IMR-90 (cell line): ENCODE measurements around the gene GUCD1. TPM values are rescaled to one million over a fixed set of nuclear protein-coding genes. Genes with fewer than 3 reads are reported as not detected.

Source experiments
- ATAC-seq: fragments of 200-7000 bp; cut with Tn5 transposase; 2 replicates; pipeline ENCODE4 v1.9.1; 2020; ENCODE audit warnings: low read depth, mild to moderate bottlenecking, moderate library complexity
- BruUV-seq: library from RNA; stranded (reverse); fragments of 400-500 nt; replicated peaks from 2 replicates; lab custom pipeline; 2021; lab: Mats Ljungman, UMichigan
- CTCF ChIA-PET: fragments of 300-600 bp; formaldehyde crosslinking; extraction: SDS; loops from one replicate; lab custom pipeline; 2021; ENCODE audit warnings: antibody characterized with exemption; lab: Yijun Ruan, JAX
- POLR2A ChIA-PET: fragments of 300-600 bp; sonication (Branson Sonifier 250); formaldehyde crosslinking; loops from one replicate; lab custom pipeline; 2022; ENCODE audit warnings: antibody characterized with exemption; ENCODE audit not compliant: unreplicated experiment; lab: Charles Lee
- DNase-seq: peaks from one replicate; pipeline ENCODE4 v3.0.0; 2013
- H2AFZ ChIP-seq: replicated peaks from 2 replicates; pipeline ENCODE3; 2013; ENCODE audit warnings: low read length, mild to moderate bottlenecking; ENCODE audit not compliant: poor library complexity
- H2AK5ac ChIP-seq: 2 replicates; pipeline ENCODE4 v1.6.1; 2013; ENCODE audit warnings: low read depth, low read length, inconsistent platforms
- H2AK9ac ChIP-seq: replicated peaks from 2 replicates; pipeline ENCODE3; 2013; ENCODE audit warnings: mild to moderate bottlenecking, low read depth, low read length, moderate library complexity; ENCODE audit not compliant: poor library complexity
- H2BK120ac ChIP-seq: 2 replicates; pipeline ENCODE4 v1.6.1; 2013; ENCODE audit warnings: low read depth, low read length, inconsistent platforms
- H2BK15ac ChIP-seq: 3 replicates; pipeline ENCODE4 v1.6.1; 2013; ENCODE audit warnings: low read depth, low read length, inconsistent platforms
- H2BK20ac ChIP-seq: 2 replicates; pipeline ENCODE4 v1.6.1; 2013; ENCODE audit warnings: low read depth, mild to moderate bottlenecking, inconsistent platforms, low read length, moderate library complexity
- H2BK5ac ChIP-seq: 2 replicates; pipeline ENCODE4 v1.6.1; 2013; ENCODE audit warnings: mild to moderate bottlenecking, low read depth, low read length, inconsistent platforms; ENCODE audit not compliant: poor library complexity, severe bottlenecking
- H3K14ac ChIP-seq: replicated peaks from 2 replicates; pipeline ENCODE4 v1.6.1; 2013; ENCODE audit warnings: low read depth, low read length, inconsistent platforms
- H3K18ac ChIP-seq: 2 replicates; pipeline ENCODE4 v1.6.1; 2013; ENCODE audit warnings: low read depth, low read length, control low read depth
- H3K23ac ChIP-seq: 2 replicates; pipeline ENCODE4 v1.6.1; 2013; ENCODE audit warnings: low read depth, low read length, inconsistent platforms
- H3K27ac ChIP-seq: 2 replicates; pipeline ENCODE4 v1.5.1; 2013; ENCODE audit warnings: mild to moderate bottlenecking, control low read depth, low read length; ENCODE audit not compliant: insufficient read depth
- H3K27me3 ChIP-seq: 2 replicates; pipeline ENCODE4 v1.6.1; 2013; ENCODE audit warnings: low read length; ENCODE audit not compliant: control insufficient read depth, insufficient read depth
- H3K36me3 ChIP-seq: 2 replicates; pipeline ENCODE4 v1.6.1; 2013; ENCODE audit warnings: low read length, mixed read lengths; ENCODE audit not compliant: control insufficient read depth, insufficient read depth
- H3K4ac ChIP-seq: 2 replicates; pipeline ENCODE4 v1.6.1; 2013; ENCODE audit warnings: low read depth, low read length, inconsistent platforms
- H3K4me1 ChIP-seq: 2 replicates; pipeline ENCODE4 v1.6.1; 2013; ENCODE audit warnings: low read length, mixed read lengths; ENCODE audit not compliant: control insufficient read depth, insufficient read depth
- H3K4me2 ChIP-seq: 2 replicates; pipeline ENCODE4 v1.6.1; 2013; ENCODE audit warnings: low read depth, mild to moderate bottlenecking, control low read depth, low read length, moderate library complexity
- H3K4me3 ChIP-seq: 2 replicates; pipeline ENCODE4 v1.5.1; 2013; ENCODE audit warnings: low read depth, mild to moderate bottlenecking, control low read depth, low read length, moderate library complexity; ENCODE audit not compliant: insufficient read depth
- H3K56ac ChIP-seq: 2 replicates; pipeline ENCODE4 v1.6.1; 2013; ENCODE audit warnings: low read length, inconsistent platforms; ENCODE audit not compliant: insufficient read depth; ENCODE audit errors: extremely low read depth
- H3K79me1 ChIP-seq, 2 experiments: 2 replicates each; pipeline ENCODE4 v1.6.1; 2013; ENCODE audit warnings: low read length in 2 of 2, inconsistent platforms in 1 of 2, low read depth in 1 of 2
- H3K9ac ChIP-seq: 2 replicates; pipeline ENCODE4 v1.6.1; 2013; ENCODE audit warnings: low read depth, low read length, control low read depth
- H3K9me1 ChIP-seq: 2 replicates; pipeline ENCODE4 v1.6.1; 2013; ENCODE audit warnings: low read length, inconsistent platforms; ENCODE audit not compliant: insufficient read depth
- H3K9me3 ChIP-seq: 2 replicates; pipeline ENCODE4 v1.6.1; 2013; ENCODE audit warnings: low read length; ENCODE audit not compliant: control insufficient read depth, insufficient read depth
- H4K20me1 ChIP-seq: 2 replicates; pipeline ENCODE4 v1.6.1; 2013; ENCODE audit warnings: low read length, inconsistent platforms; ENCODE audit not compliant: insufficient read depth
- H4K5ac ChIP-seq: 2 replicates; pipeline ENCODE4 v1.6.1; 2013; ENCODE audit warnings: mild to moderate bottlenecking, low read depth, low read length, control low read depth
- H4K8ac ChIP-seq, 2 experiments: 2 replicates each; pipeline ENCODE4 v1.6.1; 2013; ENCODE audit warnings: low read depth in 2 of 2, low read length in 2 of 2, control low read depth in 1 of 2, inconsistent platforms in 1 of 2
- H4K91ac ChIP-seq: 2 replicates; pipeline ENCODE4 v1.6.1; 2013; ENCODE audit warnings: low read depth, low read length, inconsistent platforms; ENCODE audit not compliant: insufficient read depth
- BHLHE40 ChIP-seq: fragments of 150-350 bp; IDR thresholded peaks from 2 replicates; pipeline ENCODE4 v1.6.1; 2016; ENCODE audit warnings: mild to moderate bottlenecking, low read depth, low read length
- CEBPB ChIP-seq: IDR thresholded peaks from 2 replicates; pipeline ENCODE4 v1.6.1; 2012; ENCODE audit warnings: low read depth, low read length, improper control_type of control experiment
- CTCF ChIP-seq: conservative IDR thresholded peaks from 2 replicates; pipeline ENCODE4 v1.5.1; 2012; ENCODE audit warnings: mild to moderate bottlenecking, low read depth, low read length, improper control_type of control experiment
- ELK1 ChIP-seq: fragments of 150-350 bp; IDR thresholded peaks from 2 replicates; pipeline ENCODE4 v1.6.1; 2016; ENCODE audit warnings: low read depth, mild to moderate bottlenecking, low read length, moderate library complexity, borderline replicate concordance
- MAFK ChIP-seq: IDR thresholded peaks from 2 replicates; pipeline ENCODE4 v1.6.1; 2012; ENCODE audit warnings: low read depth, low read length, improper control_type of control experiment
- MXI1 ChIP-seq: IDR thresholded peaks from 2 replicates; pipeline ENCODE4 v1.6.1; 2012; ENCODE audit warnings: low read depth, mild to moderate bottlenecking, low read length, moderate library complexity, borderline replicate concordance
- RAD21 ChIP-seq: IDR thresholded peaks from 2 replicates; pipeline ENCODE4 v1.6.1; 2012; ENCODE audit warnings: low read length, improper control_type of control experiment
- RFX5 ChIP-seq: IDR thresholded peaks from 2 replicates; pipeline ENCODE4 v1.8.0; 2012; ENCODE audit warnings: low read depth, mild to moderate bottlenecking, low read length, moderate library complexity
- SMC3 ChIP-seq: fragments of 150-350 bp; IDR thresholded peaks from 2 replicates; pipeline ENCODE4 v1.6.1; 2016; ENCODE audit warnings: low read depth, mild to moderate bottlenecking, antibody characterized with exemption, low read length, moderate library complexity
- WGBS, 2 experiments: methylation state at CpG; one replicate each; pipeline versions ENCODE4 v1.1.5 to v1.1.7; 2013; ENCODE audit warnings: missing lambda C conversion rate in 2 of 2; ENCODE audit not compliant: insufficient read length in 1 of 2; ENCODE audit errors: extremely low coverage in 2 of 2; 5-methylcytosine and 5-hydroxymethylcytosine counted together
- dilution Hi-C: fragments of 300-500 bp; cut with HindIII; formaldehyde crosslinking; loops from one replicate; pipeline ENCODE4 v1.14.3; 2018; ENCODE audit warnings: low sequenced_read_pairs; ENCODE audit not compliant: unreplicated experiment
- in situ Hi-C: fragments of 300-500 bp; cut with MboI; formaldehyde crosslinking; loops from 3 replicates; pipeline ENCODE4 v1.14.3; 2019; ENCODE audit warnings: low sequenced_read_pairs, inconsistent platforms, mixed read lengths
- intact Hi-C: fragments of 100-400 bp; cut with micrococcal nuclease; formaldehyde crosslinking; loops from 2 replicates; pipeline ENCODE4 v1.10.0; 2022
- polyA plus RNA-seq, 3 experiments: library from polyadenylated mRNA; depleted of rRNA; stranded (reverse); fragments of >200 nt; gene quantifications; 2 replicates each; pipeline ENCODE4 v1.2.3, GENCODE V29; 2012; ENCODE audit warnings: low replicate concordance in 1 of 3
- total RNA-seq: library from RNA; depleted of rRNA; stranded (reverse); fragments of >200 nt; gene quantifications from 2 replicates; pipeline ENCODE4 v1.2.3, GENCODE V29; 2012

GUCD1 gene
- total and polyA plus RNA-seq, 2 of the 4 experiments (the other 2 are of a cell fraction) = 97.6 to 143 TPM

- Histone ChIP-seq H3K56ac (no peak overlapping the region), H3K27ac (no peak overlapping the region), H3K4me2 (no peak overlapping the region), H4K5ac (no peak overlapping the region), H2BK5ac (no peak overlapping the region), H3K4ac (no peak overlapping the region), H3K14ac (no peak overlapping the region), H3K23ac (no peak overlapping the region), H3K79me1 (peaks cover 6 to 24% of the 10 kb centered on the region in 2 experiments; a peak in 3 of 4 replicates), H4K8ac (no peak overlapping the region), H3K4me3 (no peak overlapping the region), H3K27me3 (no peaks in the 10 kb centered on the region), H3K9me3 (no peaks in the 10 kb centered on the region), H3K9ac (no peak overlapping the region), H2BK15ac (no peak overlapping the region), H2AK9ac (no peak overlapping the region), H2AK5ac (no peak overlapping the region), H3K9me1 (peaks cover 6% of the 10 kb centered on the region; the same call in 1 of the 2 replicates), H3K36me3 (peaks cover 45% of the 10 kb centered on the region), H2BK120ac (no peak overlapping the region), H2AFZ (no peak overlapping the region), H2BK20ac (no peak overlapping the region), H3K18ac (no peak overlapping the region), H4K91ac (no peak overlapping the region), H4K20me1 (peaks cover 9% of the 10 kb centered on the region; the same call in 1 of the 2 replicates), H3K4me1 (peaks cover 2% of the 10 kb centered on the region; the same call in 1 of the 2 replicates)
- ATAC-seq (no peak), DNase-seq (no peak)
- POLR2A ChIA-PET = no interaction called here
- intact Hi-C loops (no loop called here), in situ Hi-C loops (no loop called here), dilution Hi-C loops (no loop called here)
- TF ChIP-seq SMC3 (no peak), RFX5 (no peak), MAFK (no peak), RAD21 (no peak), BHLHE40 (no peak), CTCF (no peak), CEBPB (no peak), ELK1 (no peak), MXI1 (no peak)
- no CpG with 5 or more reads among the region's 2 CpGs for whole genome bisulfite sequencing, 2 experiments
- TSS peak; percentile 78 for BruUV-seq
- CTCF ChIA-PET = no interaction called here
Observed at GRCh38 chr22:24540470-24540869, 14.5 kb downstream of the GUCD1 start.
